ENCODE results near the gene DSCAML1.

Gene DSCAML1

GRCh38 chr11:117830674-117831351, 33.8 kb upstream of the DSCAML1 start:
- no peak for FAIRE-seq

- FAIRE-seq, result no peak
These were observed 33.1 kb upstream of the DSCAML1 start for GRCh38 chr11:117830072-117830471.

GRCh38 chr11:117829369-117829725, 32.3 kb upstream of the DSCAML1 start:
- no peak for FAIRE-seq

DNA sequence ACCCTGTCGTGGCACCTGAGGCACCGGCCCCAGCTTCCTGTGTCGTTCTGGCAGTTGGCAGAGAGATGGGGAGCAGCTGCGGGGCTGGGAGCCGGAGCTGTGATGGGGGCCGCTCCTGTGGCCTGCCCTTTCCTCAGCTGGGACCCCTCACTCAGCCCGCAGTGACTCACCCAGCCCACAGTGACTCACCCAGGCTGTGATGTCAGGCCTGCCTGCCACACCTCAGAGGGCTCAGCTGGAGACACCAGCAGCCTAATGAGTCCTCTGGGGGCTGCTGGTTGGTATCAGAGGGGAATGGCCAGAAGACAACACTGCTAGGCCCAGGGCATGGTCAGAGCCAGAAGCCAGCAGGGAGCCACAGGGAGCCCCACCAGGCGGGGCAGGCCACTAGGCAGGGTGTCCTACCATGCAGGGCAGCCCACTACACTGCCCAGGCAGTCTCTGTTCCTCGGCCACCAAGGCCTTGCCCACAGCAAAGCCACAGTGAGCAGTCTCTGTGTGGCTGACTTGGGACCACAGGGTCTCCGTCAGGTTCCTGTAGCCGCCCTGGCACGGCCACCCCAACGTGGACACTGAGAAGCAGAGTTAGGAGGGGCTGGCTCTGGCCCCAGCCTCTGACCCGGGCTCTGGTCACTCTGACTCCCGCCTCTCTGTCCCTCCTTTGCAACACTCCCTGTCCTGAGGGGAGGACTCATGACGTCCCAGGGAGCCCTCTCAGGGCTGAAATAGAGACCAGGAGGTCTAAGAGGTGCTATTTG, 31.8 kb upstream of the DSCAML1 start:
- no peak for FAIRE-seq

- no peak for FAIRE-seq
These were observed 30.8 kb upstream of the DSCAML1 start for GRCh38 chr11:117827521-117828511.

GRCh38 chr11:117826832-117827231, 29.8 kb upstream of the DSCAML1 start:
- no peak for FAIRE-seq

DNA sequence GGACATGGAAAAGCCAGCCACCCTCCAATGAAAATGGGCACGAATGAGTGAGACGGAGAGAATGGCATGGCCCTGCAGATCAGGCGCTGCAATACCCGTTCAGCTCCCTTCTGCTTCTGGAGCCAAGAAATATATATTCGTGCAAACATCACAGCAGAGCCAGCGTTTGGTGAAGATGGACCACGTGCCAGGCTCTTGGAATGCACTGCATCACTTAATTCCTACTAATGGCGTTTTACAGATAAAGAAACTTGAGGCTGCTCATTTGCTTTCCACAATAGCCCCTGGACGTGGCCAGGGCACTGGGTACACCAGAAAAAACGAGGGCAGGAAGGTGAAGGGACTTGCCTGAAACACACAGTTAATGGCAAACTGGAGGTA, 29.2 kb upstream of the DSCAML1 start:
- no peak for FAIRE-seq

DNA sequence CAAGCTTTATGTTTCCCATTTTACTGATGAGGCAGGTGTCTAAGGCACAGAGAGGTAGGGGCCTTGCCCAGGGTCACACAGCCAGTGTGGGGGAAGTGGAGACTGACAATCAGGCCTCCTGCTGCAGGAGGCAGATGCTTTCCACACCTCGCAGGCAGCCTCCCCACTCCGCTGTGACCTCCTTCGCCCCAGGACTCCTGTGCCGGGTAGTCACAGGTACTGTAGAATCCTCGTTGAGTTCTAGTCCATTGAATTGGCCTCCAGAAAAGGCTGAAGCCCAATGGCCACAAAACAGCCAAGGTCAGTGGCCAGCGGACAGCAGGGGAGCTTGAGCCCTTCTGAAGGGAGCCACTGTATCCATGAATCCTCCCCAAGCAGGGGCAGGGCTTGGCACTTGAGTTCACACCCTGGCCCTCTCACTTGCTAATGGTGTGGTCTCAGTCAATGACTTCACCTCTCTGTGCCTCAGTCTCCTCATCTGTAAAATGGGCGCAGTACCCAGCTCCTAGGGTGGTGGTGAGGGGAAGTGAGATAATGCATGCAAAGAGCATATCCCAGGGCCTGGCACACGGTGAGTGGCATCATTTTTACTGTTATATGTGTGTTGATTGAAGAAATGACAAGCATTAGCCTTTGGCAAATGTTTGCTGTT, 28.6 kb upstream of the DSCAML1 start:
- FAIRE-seq, result no peak

- FAIRE-seq, result no peak
These were observed 27.8 kb upstream of the DSCAML1 start, which contains the start of gene FXYD2 for GRCh38 chr11:117824571-117825537. Gene FXYD2 (minus strand): TSS chr11:117824744. CDS start chr11:117824678, 66 bp downstream.

GRCh38 chr11:117823946-117824420, 27.0 kb upstream of the DSCAML1 start:
- no peak for FAIRE-seq

DNA sequence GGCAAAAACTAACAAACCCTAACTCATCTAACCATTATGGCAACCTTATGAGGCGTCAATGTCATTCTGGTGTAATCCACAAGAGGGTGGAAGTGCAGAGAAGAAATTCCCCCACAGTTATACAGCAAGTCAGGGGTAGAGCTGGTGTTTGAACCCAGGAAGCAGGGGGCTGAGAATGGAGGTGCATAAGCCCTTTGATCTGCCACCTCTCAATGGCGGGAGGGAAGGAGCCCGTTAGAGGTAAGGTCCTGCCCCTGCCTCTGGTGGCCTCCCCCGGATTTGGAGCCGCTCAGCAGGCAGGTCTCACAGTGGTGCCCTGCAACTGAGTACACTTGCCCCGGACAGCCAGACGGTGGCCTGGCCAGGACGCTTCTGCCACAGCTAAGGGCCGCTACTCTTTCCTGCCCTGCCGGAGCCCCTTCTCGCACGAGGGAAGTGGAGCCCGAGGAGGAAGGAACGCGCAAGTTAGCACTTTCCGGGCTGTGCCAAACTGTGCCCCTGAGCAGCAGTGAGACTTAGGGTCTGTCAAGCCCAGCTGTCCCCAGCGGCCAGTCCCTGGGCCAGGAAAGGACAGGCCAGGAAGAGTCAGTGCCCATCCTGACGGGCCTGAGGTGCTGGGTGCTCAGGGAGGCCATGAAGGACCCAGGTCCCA, 26.4 kb upstream of the DSCAML1 start:
- FAIRE-seq, result no peak

GRCh38 chr11:117822074-117823033, 25.3 kb upstream of the DSCAML1 start:
- FAIRE-seq, result no peak

DNA sequence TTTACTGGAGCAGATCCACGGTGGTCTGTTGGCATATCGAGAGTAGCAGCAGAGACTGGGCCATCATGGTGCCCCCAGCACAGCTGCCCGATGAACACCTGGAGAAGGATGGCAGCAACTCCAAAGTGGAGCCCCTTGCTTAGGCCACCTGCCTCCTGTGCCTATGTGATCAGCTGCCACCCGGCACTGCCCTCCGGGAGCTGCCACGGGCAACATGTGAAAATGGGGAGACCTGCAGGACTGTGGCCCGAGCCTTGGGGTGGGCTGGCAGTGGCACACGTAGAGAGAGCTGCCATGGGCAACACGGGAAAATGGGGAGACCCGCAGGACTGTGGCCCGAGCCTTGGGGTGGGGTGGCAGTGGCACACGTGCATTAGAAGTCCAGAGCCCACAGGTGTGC, 24.4 kb upstream of the DSCAML1 start:
- FAIRE-seq, result no peak

GRCh38 chr11:117820516-117820915, 23.5 kb upstream of the DSCAML1 start:
- no peak for FAIRE-seq

DNA sequence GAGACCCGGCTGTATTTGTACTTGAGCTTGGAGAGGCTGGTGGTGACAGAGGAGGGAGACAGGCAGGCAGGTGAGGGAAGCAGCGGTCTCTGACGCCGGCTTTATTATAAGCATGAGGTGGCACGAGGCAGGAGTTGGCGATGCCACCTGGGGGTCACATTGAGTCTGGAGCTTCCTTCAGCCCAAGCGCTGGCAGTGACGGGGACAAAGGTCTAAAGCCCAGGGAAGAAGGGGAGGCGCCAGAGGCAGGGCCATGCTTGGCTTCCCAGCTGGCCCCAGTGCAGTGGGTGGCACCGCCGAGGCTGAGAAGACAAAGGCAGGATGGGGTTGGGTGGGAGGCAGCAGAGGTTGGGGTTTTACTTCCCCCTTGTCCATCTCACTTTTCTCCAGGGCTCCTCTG, 23.1 kb upstream of the DSCAML1 start:
- FAIRE-seq, result no peak

DNA sequence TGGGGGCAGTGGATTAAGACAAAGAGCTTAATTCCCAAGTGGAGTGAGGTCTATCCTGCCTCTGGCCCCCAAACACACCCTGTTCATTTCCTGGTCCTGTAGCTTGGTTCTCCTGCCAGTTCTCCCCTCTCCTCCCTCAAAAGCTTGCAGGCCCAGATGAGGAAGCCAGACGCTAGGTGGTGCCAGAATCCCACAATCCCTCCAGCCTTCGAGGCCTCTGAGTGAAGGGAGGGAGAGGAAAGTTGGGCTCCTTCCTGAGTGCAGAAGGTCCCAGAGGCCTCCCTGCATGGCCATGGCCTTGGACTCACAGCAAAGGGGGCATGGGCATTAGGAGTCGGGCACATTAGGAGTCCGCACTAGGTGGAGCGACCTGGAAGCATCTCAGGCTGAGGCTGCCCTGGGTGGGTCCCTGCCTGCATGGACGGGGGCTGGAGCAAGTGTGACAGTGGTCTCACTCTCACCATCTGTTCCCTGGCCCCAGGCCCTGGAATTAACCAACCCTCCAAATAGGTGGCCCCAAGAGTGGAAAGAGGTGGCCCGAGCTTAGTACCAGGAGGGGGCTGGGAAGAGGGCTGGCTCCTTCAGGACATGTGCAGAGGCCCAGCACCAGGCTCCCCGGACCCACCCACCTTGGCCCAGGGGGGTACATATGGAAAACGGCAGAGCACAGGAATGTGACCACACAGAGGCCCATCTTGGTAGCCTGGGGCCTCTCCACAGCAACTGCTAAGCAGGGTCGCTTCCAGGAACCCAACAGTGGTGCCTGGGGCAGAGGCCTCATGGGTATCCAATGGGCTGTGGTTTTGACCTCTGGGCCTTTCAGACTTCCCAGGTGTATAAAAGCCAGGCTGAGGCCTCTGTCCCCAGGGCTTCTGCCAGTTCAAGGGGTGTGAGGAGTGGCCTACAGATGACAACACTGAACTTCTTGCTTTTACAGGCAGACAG, 22.4 kb upstream of the DSCAML1 start:
- FAIRE-seq, result no peak

DNA sequence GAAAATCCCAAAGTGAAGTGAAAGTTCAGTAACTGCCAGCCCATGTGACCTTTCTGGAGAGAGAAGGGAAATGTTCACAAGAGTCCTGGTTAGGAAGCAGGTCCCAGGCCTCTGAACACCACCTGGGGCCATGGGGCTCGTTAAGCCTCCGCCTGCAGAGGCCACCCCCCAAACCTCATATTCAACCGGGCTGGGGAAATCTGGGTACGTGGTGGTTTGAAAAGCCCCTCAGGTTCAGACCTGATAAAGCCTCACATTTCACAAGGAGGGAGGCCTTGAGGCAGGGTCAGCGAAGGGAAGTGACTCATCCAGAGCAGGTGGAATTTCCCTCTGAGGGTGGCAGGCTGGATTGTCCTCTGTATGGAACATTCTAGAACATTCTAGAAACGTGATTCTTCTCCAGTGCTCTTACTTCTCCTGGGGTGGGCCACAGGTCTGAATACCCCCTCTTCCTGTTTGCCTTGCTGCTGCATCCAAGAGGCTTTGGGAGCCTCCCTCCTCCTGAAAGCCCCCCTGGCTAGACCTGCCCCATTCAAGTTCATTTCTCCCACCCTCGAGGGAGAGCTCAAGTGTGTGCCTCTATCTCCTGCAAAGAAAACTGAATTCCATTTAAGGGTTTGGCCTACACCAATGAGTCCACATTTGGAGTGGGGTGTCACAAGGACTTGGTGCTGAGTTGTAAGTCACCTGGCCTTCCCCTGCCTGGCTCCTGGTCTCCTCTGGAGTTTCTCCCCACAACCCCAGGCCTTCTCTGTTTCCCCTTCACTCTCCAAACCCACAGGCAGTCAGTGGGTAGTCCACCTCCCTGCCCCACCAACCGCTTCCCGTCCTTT, 21.2 kb upstream of the DSCAML1 start:
- no peak for FAIRE-seq
